HAP-1 (cell line): ENCODE measurements around the gene OSBPL8.
A peak's percentile ranks its signal among the peaks of the same experiment; 100 is the strongest.

ENCODE experiments used
- DNase-seq, 2 experiments: peaks; one replicate each; pipeline ENCODE4 v3.0.0-alpha.2; 2016 to 2020; ENCODE audit warnings: low spot score in 2 of 2
- H3K27me3 ChIP-seq: fragments of 250-450 bp; sonication (Bioruptor Pico); 2 replicates; pipeline ENCODE4 v1.5.1; 2020; ENCODE audit warnings: low read depth, mild to moderate bottlenecking, moderate library complexity
- H3K36me3 ChIP-seq: fragments of 250-450 bp; sonication (Bioruptor Pico); replicated peaks from 2 replicates; pipeline ENCODE4 v1.5.1; 2020; ENCODE audit warnings: mild to moderate bottlenecking
- H3K4me1 ChIP-seq: fragments of 250-450 bp; sonication (Bioruptor Pico); 2 replicates; pipeline ENCODE4 v1.5.1; 2020; ENCODE audit warnings: mild to moderate bottlenecking
- H3K4me3 ChIP-seq: fragments of 250-450 bp; sonication (Bioruptor Pico); 2 replicates; pipeline ENCODE4 v1.5.1; 2020; ENCODE audit warnings: mild to moderate bottlenecking, moderate library complexity
- H3K9me3 ChIP-seq: fragments of 250-450 bp; sonication (Bioruptor Pico); 2 replicates; pipeline ENCODE4 v1.5.1; 2020; ENCODE audit warnings: mild to moderate bottlenecking, moderate library complexity
- in situ Hi-C: fragments of 300-500 bp; cut with MboI; formaldehyde crosslinking; loops from 3 replicates; pipeline ENCODE4 v1.14.3; 2020; ENCODE audit warnings: low sequenced_read_pairs, inconsistent platforms, mixed read lengths

The OSBPL8 gene

DNA sequence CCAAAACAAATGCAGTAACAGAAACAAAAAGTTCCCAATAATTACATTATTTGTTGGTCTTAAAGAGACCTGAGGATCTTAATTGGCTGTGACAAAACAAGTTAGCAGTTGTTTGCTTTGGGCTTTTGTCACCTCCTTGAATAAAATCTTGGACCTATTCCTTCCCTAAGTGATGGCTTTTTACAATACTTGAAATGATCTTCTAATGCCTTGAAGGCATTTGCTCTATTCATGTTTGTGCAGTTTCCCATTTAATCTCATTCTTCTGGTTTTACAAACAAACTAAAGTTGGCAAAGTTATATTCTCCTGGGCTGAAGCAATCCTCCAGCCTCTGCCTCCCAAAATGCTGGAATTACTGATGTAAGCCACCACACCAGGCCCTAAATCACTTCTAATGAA lies 98.8 kb downstream of the OSBPL8 start:
- no peak overlapping the region for H3K4me3 ChIP-seq
- in situ Hi-C loops, result loop anchor here (25.0 kb wide), 2 partner anchors 399 to 974 kb away; partner anchors contain the start of gene GLIPR1
- no peaks in the 10 kb centered on the region for H3K27me3 ChIP-seq
- no peaks in the 10 kb centered on the region for H3K9me3 ChIP-seq
- H3K4me1 ChIP-seq, result peaks cover 9% of the 10 kb centered on the region
- H3K36me3 ChIP-seq, result no peaks in the 10 kb centered on the region
- DNase-seq, result peak in 1 of 2 experiments; percentile 51

DNA sequence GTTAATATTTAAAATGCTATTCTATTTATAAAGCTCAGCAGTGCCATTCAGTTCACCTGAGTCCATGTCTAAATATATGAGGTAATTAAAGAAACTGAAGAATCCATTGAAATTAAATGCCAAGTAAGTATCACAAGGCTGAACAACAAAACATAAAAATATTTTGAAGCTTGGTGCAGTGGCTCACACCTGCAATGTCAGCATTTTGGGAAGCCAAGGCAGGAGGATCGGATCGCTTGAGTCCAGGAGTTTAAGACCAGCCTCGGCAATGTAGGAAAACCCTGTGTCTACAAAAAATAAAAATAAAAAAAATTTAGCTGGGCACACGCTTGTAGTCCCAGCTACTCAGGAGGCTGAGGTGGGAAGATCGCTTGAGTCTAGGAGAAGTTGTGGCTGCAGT lies 101.8 kb downstream of the OSBPL8 start:
- in situ Hi-C loops, result loop anchor here (25.0 kb wide), 2 partner anchors 396 to 971 kb away; partner anchors contain the start of gene GLIPR1
- H3K4me1 ChIP-seq, result peaks cover 12% of the 10 kb centered on the region
- no peak for DNase-seq
- no peaks in the 10 kb centered on the region for H3K27me3 ChIP-seq
- H3K36me3 ChIP-seq, result no peaks in the 10 kb centered on the region
- H3K4me3 ChIP-seq, result no peak overlapping the region
- no peaks in the 10 kb centered on the region for H3K9me3 ChIP-seq

GRCh38 chr12:76457010-76457409 lies 102.6 kb downstream of the OSBPL8 start:
- in situ Hi-C loops, result loop anchor here (25.0 kb wide), 2 partner anchors 395 to 970 kb away; partner anchors contain the start of gene GLIPR1
- DNase-seq, result no peak

GRCh38 chr12:76455582-76456345 lies 103.8 kb downstream of the OSBPL8 start:
- in situ Hi-C loops, result loop anchor here (25.0 kb wide), 2 partner anchors 393 to 968 kb away; partner anchors contain the start of gene GLIPR1
- no peaks in the 10 kb centered on the region for H3K9me3 ChIP-seq
- peak; percentile 14 to 66 for DNase-seq
- no peaks in the 10 kb centered on the region for H3K36me3 ChIP-seq
- H3K27me3 ChIP-seq, result no peaks in the 10 kb centered on the region
- peaks cover 7% of the 10 kb centered on the region for H3K4me1 ChIP-seq
- H3K4me3 ChIP-seq, result no peak overlapping the region

More at GRCh38 chr12:76457010-76457409, 102.6 kb downstream of the OSBPL8 start:
- peaks cover 12% of the 10 kb centered on the region for H3K4me1 ChIP-seq
- H3K27me3 ChIP-seq, result no peaks in the 10 kb centered on the region
- no peaks in the 10 kb centered on the region for H3K36me3 ChIP-seq
- no peak overlapping the region for H3K4me3 ChIP-seq
- H3K9me3 ChIP-seq, result no peaks in the 10 kb centered on the region

DNA sequence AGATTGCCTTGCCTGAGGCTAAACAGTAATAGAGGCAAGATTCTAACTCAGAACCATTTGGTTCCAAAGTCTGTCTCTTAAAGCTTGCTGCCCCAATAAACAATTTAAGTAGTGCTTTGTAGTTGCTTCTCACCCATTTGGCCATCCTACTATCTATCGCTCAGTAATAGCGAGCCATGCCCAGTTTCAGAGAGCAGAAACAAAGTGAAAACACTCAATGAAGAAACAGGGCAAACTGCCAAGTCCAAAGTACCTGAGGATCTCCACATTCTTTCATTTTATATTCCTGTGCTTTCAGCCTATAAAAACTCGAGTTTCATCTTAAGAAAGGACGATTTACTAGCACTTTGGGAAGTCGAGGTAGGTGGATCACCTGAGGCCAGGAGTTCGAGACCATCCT lies 108.0 kb downstream of the OSBPL8 start:
- no peaks in the 10 kb centered on the region for H3K9me3 ChIP-seq
- in situ Hi-C loops, result loop anchor here (25.0 kb wide), 2 partner anchors 389 to 964 kb away; partner anchors contain the start of gene GLIPR1
- no peaks in the 10 kb centered on the region for H3K27me3 ChIP-seq
- peaks cover 3% of the 10 kb centered on the region; the same call in 1 of the 2 replicates for H3K4me1 ChIP-seq
- DNase-seq, result no peak
- no peaks in the 10 kb centered on the region for H3K36me3 ChIP-seq
- H3K4me3 ChIP-seq, result no peak overlapping the region

DNA sequence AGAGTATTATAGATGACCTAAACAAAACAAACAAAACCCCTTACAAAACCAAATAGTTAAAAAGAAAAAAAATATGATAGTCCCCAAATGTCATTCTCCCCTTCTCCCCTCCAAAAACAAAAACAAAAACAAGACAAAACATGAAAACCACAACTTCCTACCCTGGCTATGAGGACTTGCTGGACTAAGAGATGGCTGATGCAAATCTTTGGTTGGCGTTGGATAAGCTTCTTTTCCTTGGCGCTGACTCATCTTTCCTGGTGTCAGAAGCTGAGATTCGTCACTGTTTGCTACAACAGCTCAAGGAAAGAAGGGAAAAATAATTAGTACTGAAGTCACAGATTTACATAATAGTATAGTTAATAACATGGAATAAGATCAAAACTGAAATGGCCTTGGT lies 108.9 kb downstream of the OSBPL8 start:
- no peaks in the 10 kb centered on the region for H3K27me3 ChIP-seq
- H3K9me3 ChIP-seq, result no peaks in the 10 kb centered on the region
- H3K36me3 ChIP-seq, result no peaks in the 10 kb centered on the region
- in situ Hi-C loops, result loop anchor here (25.0 kb wide), 2 partner anchors 388 to 963 kb away; partner anchors contain the start of gene GLIPR1
- no peak overlapping the region for H3K4me3 ChIP-seq
- H3K4me1 ChIP-seq, result peaks cover 3% of the 10 kb centered on the region; the same call in 1 of the 2 replicates
- no peak for DNase-seq

DNA sequence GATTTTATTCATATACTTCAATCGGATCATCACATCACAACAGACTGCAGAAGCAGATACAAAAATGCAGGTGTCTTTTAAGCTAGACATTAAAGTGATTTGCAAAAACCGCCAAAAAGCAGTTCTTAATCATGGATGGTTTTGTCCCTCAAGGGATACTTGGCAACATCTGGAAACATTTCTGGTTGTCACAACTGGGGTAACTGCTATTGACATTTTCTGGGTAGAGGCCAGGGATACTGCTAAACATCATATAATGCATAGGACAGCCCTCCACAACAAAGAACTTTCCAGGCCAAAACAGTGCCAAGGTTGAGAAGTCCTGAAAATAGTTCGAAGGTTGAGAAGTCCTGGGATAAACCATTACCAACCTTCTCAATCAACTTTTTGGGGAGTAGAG lies 109.6 kb downstream of the OSBPL8 start:
- DNase-seq, result no peak
- H3K9me3 ChIP-seq, result no peaks in the 10 kb centered on the region
- H3K4me1 ChIP-seq, result no peaks in the 10 kb centered on the region
- H3K27me3 ChIP-seq, result no peaks in the 10 kb centered on the region
- H3K36me3 ChIP-seq, result no peaks in the 10 kb centered on the region
- in situ Hi-C loops, result loop anchor here (25.0 kb wide), 2 partner anchors 388 to 963 kb away; partner anchors contain the start of gene GLIPR1
- H3K4me3 ChIP-seq, result no peak overlapping the region

DNA sequence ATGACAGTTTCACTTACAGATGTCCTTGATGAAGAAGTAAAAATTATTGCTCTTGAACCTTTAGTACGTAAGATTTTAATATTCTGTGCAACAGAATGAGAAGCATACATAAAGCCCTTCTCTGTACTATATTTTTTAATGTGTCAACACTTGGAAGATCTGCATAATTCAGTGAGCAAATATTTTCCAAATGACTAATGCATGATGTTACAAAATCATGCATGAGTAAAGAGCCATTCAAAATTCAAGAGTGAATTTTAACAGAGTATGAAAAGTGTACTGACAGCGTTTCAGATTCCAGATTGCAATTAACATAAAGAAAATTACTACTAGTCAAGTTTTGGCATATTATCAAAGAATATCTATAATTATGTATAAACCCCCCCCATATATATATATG lies 110.0 kb downstream of the OSBPL8 start:
- Histone ChIP-seq H3K9me3 (no peaks in the 10 kb centered on the region), H3K36me3 (no peaks in the 10 kb centered on the region), H3K27me3 (no peaks in the 10 kb centered on the region), H3K4me3 (no peak overlapping the region), H3K4me1 (peaks cover 2% of the 10 kb centered on the region)
- in situ Hi-C loops, result no loop called here
- no peak for DNase-seq

DNA sequence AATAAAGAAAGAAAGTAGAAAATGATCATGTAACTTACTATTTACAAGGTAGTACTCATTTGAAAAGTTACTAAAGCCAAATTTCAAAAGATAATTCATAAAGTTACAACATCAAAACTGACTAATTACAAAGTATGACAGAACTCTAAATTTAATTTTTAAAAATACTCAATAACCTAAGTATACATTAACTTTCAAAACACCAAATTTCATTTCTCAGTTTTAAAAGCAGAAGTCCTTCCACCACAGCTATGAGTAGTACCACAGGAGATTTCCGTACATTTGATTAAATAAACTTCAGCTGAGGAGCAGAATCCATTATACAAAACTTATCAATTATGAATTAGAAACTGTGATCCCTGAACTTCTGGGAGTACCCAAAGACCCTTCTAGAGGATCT lies 110.6 kb downstream of the OSBPL8 start:
- Histone ChIP-seq H3K27me3 (no peaks in the 10 kb centered on the region), H3K36me3 (no peaks in the 10 kb centered on the region), H3K9me3 (no peaks in the 10 kb centered on the region), H3K4me1 (peaks cover 6% of the 10 kb centered on the region), H3K4me3 (no peak overlapping the region)
- no peak for DNase-seq
- in situ Hi-C loops, result no loop called here

DNA sequence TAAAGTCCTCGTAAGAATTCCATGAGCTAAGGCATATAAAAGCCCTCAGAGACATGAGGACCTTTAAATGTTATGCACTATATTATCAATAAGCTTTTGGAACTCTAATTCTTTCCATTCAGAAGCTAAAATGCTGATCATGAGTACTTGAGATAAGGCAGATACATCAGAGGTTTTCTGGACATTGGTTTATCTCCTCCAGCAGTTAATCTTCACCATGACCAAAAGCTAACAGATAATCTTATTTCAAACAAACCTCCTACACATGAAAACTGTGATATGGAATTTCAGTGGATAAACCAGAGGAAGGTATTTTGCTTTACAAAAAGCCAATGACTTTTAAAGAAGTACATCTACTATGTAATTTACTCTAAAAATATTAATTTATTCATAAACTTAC lies 113.5 kb downstream of the OSBPL8 start:
- in situ Hi-C loops, result no loop called here
- peaks cover 6% of the 10 kb centered on the region for H3K4me1 ChIP-seq
- DNase-seq, result no peak
- no peak overlapping the region for H3K4me3 ChIP-seq
- no peaks in the 10 kb centered on the region for H3K36me3 ChIP-seq
- H3K9me3 ChIP-seq, result no peaks in the 10 kb centered on the region
- no peaks in the 10 kb centered on the region for H3K27me3 ChIP-seq

GRCh38 chr12:76445462-76445861 lies 114.1 kb downstream of the OSBPL8 start:
- in situ Hi-C loops, result no loop called here
- H3K4me1 ChIP-seq, result peaks cover 6% of the 10 kb centered on the region
- H3K9me3 ChIP-seq, result no peaks in the 10 kb centered on the region
- DNase-seq, result no peak
- no peaks in the 10 kb centered on the region for H3K27me3 ChIP-seq
- H3K36me3 ChIP-seq, result no peaks in the 10 kb centered on the region
- no peak overlapping the region for H3K4me3 ChIP-seq

- in situ Hi-C loops, result no loop called here
- no peak for DNase-seq
- no peaks in the 10 kb centered on the region for H3K27me3 ChIP-seq
Measured at GRCh38 chr12:76444408-76444984, 115.1 kb downstream of the OSBPL8 start.

DNA sequence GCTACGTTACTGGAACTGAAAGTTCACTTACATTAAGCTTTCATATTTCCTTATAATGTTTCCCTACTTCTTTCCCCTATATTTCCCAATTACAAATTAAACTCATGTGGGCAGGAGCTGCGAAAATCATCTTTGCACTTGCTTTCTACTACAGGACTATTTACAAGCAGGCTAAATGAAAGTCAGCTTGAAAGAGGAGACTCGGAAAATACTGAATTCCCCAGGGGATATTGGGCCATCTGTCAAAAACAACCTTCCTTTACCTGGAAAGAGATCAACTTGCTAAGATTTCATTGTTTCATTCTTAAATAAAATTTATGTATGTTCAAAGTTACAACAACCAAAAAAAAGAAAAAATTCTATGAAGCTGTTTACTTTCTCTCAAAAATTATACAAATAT lies 118.6 kb downstream of the OSBPL8 start:
- H3K36me3 ChIP-seq, result no peaks in the 10 kb centered on the region
- H3K4me3 ChIP-seq, result no peak overlapping the region
- in situ Hi-C loops, result no loop called here
- H3K9me3 ChIP-seq, result no peaks in the 10 kb centered on the region
- H3K27me3 ChIP-seq, result no peaks in the 10 kb centered on the region
- no peak for DNase-seq
- H3K4me1 ChIP-seq, result peaks cover 6% of the 10 kb centered on the region

More at GRCh38 chr12:76444408-76444984, 115.1 kb downstream of the OSBPL8 start:
- Histone ChIP-seq H3K4me3 (no peak overlapping the region), H3K4me1 (peaks cover 6% of the 10 kb centered on the region), H3K9me3 (no peaks in the 10 kb centered on the region), H3K36me3 (no peaks in the 10 kb centered on the region)

DNA sequence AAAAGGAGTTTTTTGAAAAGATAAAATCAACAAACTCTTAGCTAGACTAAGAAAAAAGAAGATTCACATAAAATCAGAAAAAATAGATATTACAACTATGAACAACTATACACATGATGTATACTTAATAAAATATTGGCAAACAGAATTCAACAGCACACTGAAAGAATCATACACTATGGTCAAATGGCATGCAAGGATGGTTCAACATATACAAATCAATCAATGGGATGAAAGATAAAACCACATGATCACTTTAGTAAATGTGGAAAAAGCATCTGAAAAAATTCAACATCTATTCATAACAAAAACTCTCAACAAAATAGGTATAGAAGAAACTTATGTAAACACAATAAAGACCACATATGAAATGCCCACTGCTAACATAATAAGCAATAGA lies 126.8 kb downstream of the OSBPL8 start:
- no peak overlapping the region for H3K4me3 ChIP-seq
- H3K36me3 ChIP-seq, result no peaks in the 10 kb centered on the region
- in situ Hi-C loops, result no loop called here
- no peaks in the 10 kb centered on the region for H3K9me3 ChIP-seq
- DNase-seq, result no peak
- no peaks in the 10 kb centered on the region for H3K4me1 ChIP-seq
- H3K27me3 ChIP-seq, result no peaks in the 10 kb centered on the region
